H1 (cell line): Measurements from ENCODE around the gene DAPK1. TPM values are rescaled to one million over a fixed set of nuclear protein-coding genes. Genes with fewer than 3 reads are reported as not detected.

ENCODE experiments used
- CTCF ChIA-PET: fragments of 300-600 bp; sonication (Branson Sonifier 250); formaldehyde crosslinking; loops from one replicate; lab custom pipeline; 2021; ENCODE audit not compliant: partially characterized antibody; lab: Charles Lee
- POLR2A ChIA-PET: fragments of 300-600 bp; sonication (Branson Sonifier 250); formaldehyde crosslinking; loops from one replicate; lab custom pipeline; 2021; ENCODE audit warnings: inconsistent platforms; ENCODE audit not compliant: partially characterized antibody; lab: Charles Lee
- DNase-seq, 2 experiments: peaks; one replicate each; pipeline versions ENCODE4 v3.0.0 to v3.0.0-alpha.2; 2010 to 2022; ENCODE audit warnings: low spot score in 2 of 2, low read depth in 1 of 2, mixed read lengths in 1 of 2
- FAIRE-seq: peaks from 2 replicates; lab custom pipeline; 2011; peaks lifted over from hg19 to GRCh38; lab: Jason Lieb, UNC
- H2AFZ ChIP-seq: 2 replicates; pipeline ENCODE4 v1.8.1; 2012; ENCODE audit warnings: low read length, inconsistent platforms
- H2AK5ac ChIP-seq: 2 replicates; pipeline ENCODE4 v1.6.1; 2013; ENCODE audit warnings: low read depth, low read length
- H2BK120ac ChIP-seq: replicated peaks from 2 replicates; pipeline ENCODE3; 2013; ENCODE audit warnings: low read depth, low read length, inconsistent platforms
- H2BK12ac ChIP-seq: 2 replicates; pipeline ENCODE4 v1.6.1; 2013; ENCODE audit warnings: low read depth, low read length
- H2BK15ac ChIP-seq: 2 replicates; pipeline ENCODE4 v1.6.1; 2013; ENCODE audit warnings: low read length
- H2BK20ac ChIP-seq: 2 replicates; pipeline ENCODE4 v1.6.1; 2013; ENCODE audit warnings: low read length
- H2BK5ac ChIP-seq: 2 replicates; pipeline ENCODE4 v1.6.1; 2013; ENCODE audit warnings: low read depth, low read length
- H3K14ac ChIP-seq: 2 replicates; pipeline ENCODE4 v1.6.1; 2013; ENCODE audit warnings: inconsistent platforms; ENCODE audit not compliant: insufficient read length
- H3K18ac ChIP-seq: 2 replicates; pipeline ENCODE4 v1.6.1; 2013; ENCODE audit warnings: low read length; ENCODE audit errors: extremely low read depth
- H3K23ac ChIP-seq: 2 replicates; pipeline ENCODE4 v1.6.1; 2013; ENCODE audit warnings: inconsistent platforms; ENCODE audit not compliant: insufficient read length
- H3K23me2 ChIP-seq: 2 replicates; pipeline ENCODE4 v1.6.1; 2013; ENCODE audit warnings: low read depth, low read length
- H3K27ac ChIP-seq: 2 replicates; pipeline ENCODE4 v1.6.1; 2011; ENCODE audit warnings: low read depth, low read length, inconsistent platforms
- H3K27me3 ChIP-seq, 4 experiments: replicated peaks in 1 of 4; 1 replicate in 1 of 4; 2 replicates in 3 of 4; pipeline versions ENCODE4 v1.6.1 to v1.8.1; 2011 to 2013; ENCODE audit warnings: low read length in 3 of 4, mild to moderate bottlenecking in 3 of 4, inconsistent platforms in 2 of 4, mixed read lengths in 2 of 4, moderate library complexity in 1 of 4; ENCODE audit not compliant: control insufficient read depth in 3 of 4, insufficient read depth in 3 of 4; ENCODE audit errors: extremely low read depth in 1 of 4
- H3K36me3 ChIP-seq, 4 experiments: 2 replicates each; pipeline versions ENCODE4 v1.6.1 to v1.8.1; 2011 to 2013; ENCODE audit warnings: mild to moderate bottlenecking in 4 of 4, low read length in 3 of 4, moderate library complexity in 2 of 4, control low read depth in 1 of 4, inconsistent platforms in 1 of 4; ENCODE audit not compliant: insufficient read depth in 4 of 4, control insufficient read depth in 2 of 4
- H3K4ac ChIP-seq: replicated peaks from 2 replicates; pipeline ENCODE3; 2013; ENCODE audit warnings: low read length, low read depth, mixed read lengths, inconsistent platforms; ENCODE audit not compliant: insufficient read length
- H3K4me1 ChIP-seq, 4 experiments: replicated peaks in 1 of 4; 1 replicate in 1 of 4; 2 replicates in 3 of 4; pipeline versions ENCODE4 v1.6.1 to v1.8.1; 2011 to 2013; ENCODE audit warnings: low read length in 3 of 4, inconsistent platforms in 2 of 4, mixed read lengths in 1 of 4; ENCODE audit not compliant: insufficient read depth in 4 of 4, control insufficient read depth in 3 of 4
- H3K4me2 ChIP-seq, 2 experiments: 2 replicates each; pipeline versions ENCODE4 v1.6.1 to v1.8.1; 2011 to 2013; ENCODE audit warnings: low read depth in 2 of 2, low read length in 2 of 2, control low read depth in 1 of 2, inconsistent platforms in 1 of 2, mild to moderate bottlenecking in 1 of 2; ENCODE audit not compliant: insufficient read depth in 1 of 2
- H3K4me3 ChIP-seq, 4 experiments: fragments of 200-600, 300-600 bp in 1 of 4; sonication (generic), shearing (Covaris generic), sonication (Bioruptor Twin) in 1 of 4; 2 replicates each; pipeline versions ENCODE4 v1.5.1 to v1.8.1; 2011 to 2016; ENCODE audit warnings: low read length in 4 of 4, low read depth in 3 of 4, control low read depth in 2 of 4, inconsistent platforms in 2 of 4, mild to moderate bottlenecking in 2 of 4, mixed read lengths in 1 of 4, moderate library complexity in 1 of 4; ENCODE audit not compliant: insufficient read depth in 2 of 4; ENCODE audit errors: extremely low read depth in 1 of 4
- H3K56ac ChIP-seq: replicated peaks from 2 replicates; pipeline ENCODE3; 2013; ENCODE audit warnings: low read depth, mild to moderate bottlenecking, mixed read lengths, low read length, inconsistent platforms; ENCODE audit not compliant: insufficient read length
- H3K79me1 ChIP-seq: 2 replicates; pipeline ENCODE4 v1.6.1; 2013; ENCODE audit warnings: low read depth, low read length, control low read depth
- H3K79me2 ChIP-seq, 2 experiments: 2 replicates each; pipeline versions ENCODE4 v1.6.1 to v1.8.1; 2012 to 2013; ENCODE audit warnings: low read length in 2 of 2, mild to moderate bottlenecking in 2 of 2, inconsistent platforms in 1 of 2; ENCODE audit not compliant: insufficient read depth in 2 of 2, control insufficient read depth in 1 of 2
- H3K9ac ChIP-seq, 4 experiments: replicated peaks in 1 of 4; 1 replicate in 1 of 4; 2 replicates in 3 of 4; pipeline versions ENCODE4 v1.6.1 to v1.8.1; 2011 to 2013; ENCODE audit warnings: low read depth in 3 of 4, low read length in 3 of 4, control low read depth in 2 of 4, mild to moderate bottlenecking in 2 of 4, moderate library complexity in 2 of 4, inconsistent platforms in 1 of 4; ENCODE audit errors: extremely low read depth in 1 of 4
- H3K9me3 ChIP-seq, 2 experiments: 2 replicates each; pipeline versions ENCODE4 v1.6.1 to v1.8.1; 2012 to 2013; ENCODE audit warnings: mild to moderate bottlenecking in 2 of 2, moderate library complexity in 2 of 2, control low read depth in 1 of 2, inconsistent platforms in 1 of 2, low read depth in 1 of 2, low read length in 1 of 2, mixed read lengths in 1 of 2; ENCODE audit not compliant: insufficient read depth in 2 of 2
- H4K20me1 ChIP-seq, 2 experiments: replicated peaks in 1 of 2; 2 replicates each; pipeline versions ENCODE3 to v1.8.1; 2011 to 2013; ENCODE audit warnings: inconsistent platforms in 2 of 2, low read length in 2 of 2, mild to moderate bottlenecking in 1 of 2; ENCODE audit not compliant: insufficient read depth in 2 of 2, control insufficient read depth in 1 of 2
- H4K5ac ChIP-seq: 2 replicates; pipeline ENCODE4 v1.6.1; 2013; ENCODE audit warnings: low read length, low read depth, mixed read lengths, inconsistent platforms; ENCODE audit not compliant: insufficient read length
- H4K8ac ChIP-seq: 2 replicates; pipeline ENCODE4 v1.8.0; 2013; ENCODE audit warnings: mild to moderate bottlenecking, moderate library complexity, low read length, inconsistent platforms; ENCODE audit not compliant: insufficient read depth; ENCODE audit errors: extremely low read depth
- H4K91ac ChIP-seq: replicated peaks from 2 replicates; pipeline ENCODE3; 2013; ENCODE audit warnings: low read length, mixed read lengths, inconsistent platforms; ENCODE audit not compliant: insufficient read length
- ATF3 ChIP-seq: IDR thresholded peaks from 2 replicates; pipeline ENCODE4 v1.6.1; 2011; ENCODE audit warnings: low read depth, mild to moderate bottlenecking, low read length; ENCODE audit not compliant: insufficient read depth
- CREB1 ChIP-seq: IDR thresholded peaks from 2 replicates; pipeline ENCODE4 v1.6.1; 2012; ENCODE audit warnings: inconsistent platforms
- CTCF ChIP-seq, 3 experiments: IDR thresholded peaks; 1 replicate in 2 of 3; 2 replicates in 1 of 3; pipeline versions ENCODE4 v1.5.1 to v1.6.1; 2011; ENCODE audit warnings: low read length in 3 of 3, mild to moderate bottlenecking in 3 of 3, inconsistent platforms in 2 of 3, low read depth in 1 of 3, moderate library complexity in 1 of 3; ENCODE audit not compliant: insufficient read depth in 1 of 3; ENCODE audit errors: control extremely low read depth in 1 of 3
- GTF2F1 ChIP-seq: IDR thresholded peaks from 2 replicates; pipeline ENCODE4 v1.6.1; 2012; ENCODE audit warnings: low read depth, low read length, improper control_type of control experiment, borderline replicate concordance
- POLR2A ChIP-seq, 2 experiments: IDR thresholded peaks; 1 replicate in 1 of 2; 2 replicates in 1 of 2; pipeline ENCODE4 v1.6.1; 2011; ENCODE audit warnings: low read depth in 2 of 2, low read length in 2 of 2, mild to moderate bottlenecking in 2 of 2; ENCODE audit errors: control extremely low read depth in 1 of 2
- RAD21 ChIP-seq, 2 experiments: IDR thresholded peaks in 1 of 2; conservative IDR thresholded peaks in 1 of 2; 2 replicates each; pipeline ENCODE4 v1.6.1; 2011; ENCODE audit warnings: low read depth in 2 of 2, low read length in 2 of 2, improper control_type of control experiment in 1 of 2, inconsistent platforms in 1 of 2, mild to moderate bottlenecking in 1 of 2, moderate library complexity in 1 of 2
- SIRT6 ChIP-seq: IDR thresholded peaks from one replicate; pipeline ENCODE4 v1.7.1; 2012; ENCODE audit warnings: low read length, inconsistent platforms
- YY1 ChIP-seq: IDR thresholded peaks from 2 replicates; pipeline ENCODE4 v1.6.1; 2011; ENCODE audit warnings: low read depth, mild to moderate bottlenecking, low read length
- WGBS, 2 experiments: shearing (Covaris generic) in 1 of 2; methylation state at CpG; one replicate each; pipeline versions ENCODE4 v1.1.6 to v1.1.7; 2013 to 2015; ENCODE audit warnings: low lambda C conversion rate in 2 of 2, mixed read lengths in 2 of 2, inconsistent platforms in 1 of 2, low coverage in 1 of 2, missing lambda C conversion rate in 1 of 2; ENCODE audit not compliant: insufficient replicate concordance in 2 of 2, insufficient coverage in 1 of 2, insufficient read length in 1 of 2; ENCODE audit errors: extremely low coverage in 1 of 2, missing lambda C conversion rate in 1 of 2; 5-methylcytosine and 5-hydroxymethylcytosine counted together
- polyA plus RNA-seq, 7 experiments: library from polyadenylated mRNA; depleted of rRNA in 3 of 7; stranded (reverse) in 5 of 7; unstranded in 2 of 7; fragments of >200 nt in 5 of 7; fragments of 200-250 nt in 2 of 7; gene quantifications; 1 replicate in 5 of 7; 2 replicates in 1 of 7; 4 replicates in 1 of 7; pipeline versions ENCODE4 v1.2.1 to v1.2.3, GENCODE V29; 2011 to 2013; ENCODE audit warnings: missing spikeins in 2 of 7, mixed read lengths in 2 of 7
- total RNA-seq: library from RNA; stranded (reverse); fragmentation: NEBNext Ultra II Directional; extraction: Animal tissue kit (Norgen Biotek cat#: 25700); gene quantifications from 2 replicates; pipeline ENCODE4 v1.2.1, GENCODE V29; 2021

Gene DAPK1
- total and polyA plus RNA-seq, 2 of the 8 experiments (the other 6 are each of a cell fraction or from before 2014, with no cell fraction given): 62.4 to 131 TPM

GRCh38 chr9:87684627-87685219 lies 187.1 kb downstream of the DAPK1 start:
- FAIRE-seq (no peak), DNase-seq (peak in 1 of 2 experiments; percentile 84)
- H3K56ac ChIP-seq: no peak overlapping the region
- 54% methylated on average over 11 of the region's 11 CpGs; no CpG with 5 or more reads in 1 of the 2 experiments for WGBS, 2 experiments
- H3K18ac ChIP-seq: no peak overlapping the region
- no peaks in the 10 kb centered on the region; a peak in 2 of 7 replicates for H3K4me1 ChIP-seq
- POLR2A ChIA-PET: no interaction called here
- no peak overlapping the region for H2BK20ac ChIP-seq
- no peaks in the 10 kb centered on the region for H3K9me3 ChIP-seq
- H3K23me2 ChIP-seq: no peaks in the 10 kb centered on the region
- H3K27ac ChIP-seq: no peak overlapping the region
- no peaks in the 10 kb centered on the region for H3K27me3 ChIP-seq
- no peak overlapping the region for H2BK120ac ChIP-seq
- H4K20me1 ChIP-seq: peaks cover 2 to 4% of the 10 kb centered on the region in 2 experiments
- H3K4ac ChIP-seq: no peak overlapping the region
- CTCF ChIA-PET: interaction anchor here (0.7 to 6.5 kb wide), 58 partner anchors 9 to 580 kb away, joined by 3 to 88 read pairs (median 4); partner anchors contain the start of gene CTSL
- no peak overlapping the region for H2BK5ac ChIP-seq
- no peak overlapping the region for H3K9ac ChIP-seq
- H4K8ac ChIP-seq: no peak overlapping the region
- no peak overlapping the region for H4K91ac ChIP-seq
- H2AK5ac ChIP-seq: no peak overlapping the region
- peaks cover 5 to 46% (median 23%) of the 10 kb centered on the region in 4 experiments; a peak in 7 of 8 replicates for H3K36me3 ChIP-seq
- no peak overlapping the region for H2BK12ac ChIP-seq
- no peak overlapping the region for H3K4me3 ChIP-seq
- TF ChIP-seq GTF2F1: no peak
- TF ChIP-seq RAD21 (IDR thresholded peaks at IDR 0.05 in 1 of 2, conservative IDR thresholded peaks at IDR 0.05 in 1 of 2; ENCODE audit: low read depth in 2 of 2, low read length in 2 of 2): peak; percentile 43 to 58; a peak in 3 of 4 replicates
- no peak for TF ChIP-seq CREB1
- TF ChIP-seq SIRT6: no peak
- TF ChIP-seq ATF3: no peak
- 0 out of 2 replicates have a peak, but pooled peaks have one; percentile 51 for TF ChIP-seq YY1
- peak; percentile 70 to 80 (median 76) for TF ChIP-seq CTCF (IDR thresholded peaks at IDR 0.05; ENCODE audit: control extremely low read depth in 1 of 3, insufficient read depth in 1 of 3, low read depth in 1 of 3, low read length in 3 of 3)
- TF ChIP-seq POLR2A (IDR thresholded peaks at IDR 0.05; ENCODE audit: control extremely low read depth in 1 of 2, low read depth in 2 of 2, low read length in 2 of 2): no peak
- no peak overlapping the region for H2AFZ ChIP-seq
- H4K5ac ChIP-seq: no peak overlapping the region
- H3K4me2 ChIP-seq: no peak overlapping the region
- peaks cover 0 to 6% of the 10 kb centered on the region in 2 experiments; a peak in 1 of 4 replicates for H3K79me2 ChIP-seq
- H3K79me1 ChIP-seq: no peaks in the 10 kb centered on the region; the same call in 1 of the 2 replicates
- H3K23ac ChIP-seq: no peak overlapping the region
- no peak overlapping the region for H3K14ac ChIP-seq
- H2BK15ac ChIP-seq: no peak overlapping the region
